ENCODE measurements around the gene NAA60.

DNA sequence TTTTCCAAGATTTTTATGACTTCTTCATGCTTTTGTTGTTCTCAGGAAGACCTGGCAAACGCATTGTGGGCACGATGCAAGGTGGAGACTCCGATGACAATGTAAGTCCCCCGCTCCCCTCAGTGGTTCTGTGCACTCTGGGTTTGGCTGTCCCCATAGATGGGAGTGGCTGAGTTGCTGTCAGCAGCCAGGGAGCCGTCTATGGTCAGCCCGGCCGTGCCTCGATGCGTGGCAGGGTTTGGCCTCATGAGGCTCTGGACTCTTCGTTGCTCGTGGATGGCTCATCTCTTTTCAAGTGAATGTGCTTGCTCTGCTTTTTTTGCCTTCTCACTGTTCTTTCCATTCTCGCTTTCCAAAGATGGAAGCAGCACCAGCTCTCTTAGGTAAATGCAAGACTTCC, 89.3 kb downstream of the NAA60 start:
- TF ChIP-seq, protein P1, sequence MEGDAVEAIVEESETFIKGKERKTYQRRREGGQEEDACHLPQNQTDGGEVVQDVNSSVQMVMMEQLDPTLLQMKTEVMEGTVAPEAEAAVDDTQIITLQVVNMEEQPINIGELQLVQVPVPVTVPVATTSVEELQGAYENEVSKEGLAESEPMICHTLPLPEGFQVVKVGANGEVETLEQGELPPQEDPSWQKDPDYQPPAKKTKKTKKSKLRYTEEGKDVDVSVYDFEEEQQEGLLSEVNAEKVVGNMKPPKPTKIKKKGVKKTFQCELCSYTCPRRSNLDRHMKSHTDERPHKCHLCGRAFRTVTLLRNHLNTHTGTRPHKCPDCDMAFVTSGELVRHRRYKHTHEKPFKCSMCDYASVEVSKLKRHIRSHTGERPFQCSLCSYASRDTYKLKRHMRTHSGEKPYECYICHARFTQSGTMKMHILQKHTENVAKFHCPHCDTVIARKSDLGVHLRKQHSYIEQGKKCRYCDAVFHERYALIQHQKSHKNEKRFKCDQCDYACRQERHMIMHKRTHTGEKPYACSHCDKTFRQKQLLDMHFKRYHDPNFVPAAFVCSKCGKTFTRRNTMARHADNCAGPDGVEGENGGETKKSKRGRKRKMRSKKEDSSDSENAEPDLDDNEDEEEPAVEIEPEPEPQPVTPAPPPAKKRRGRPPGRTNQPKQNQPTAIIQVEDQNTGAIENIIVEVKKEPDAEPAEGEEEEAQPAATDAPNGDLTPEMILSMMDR (conservative IDR thresholded peaks at IDR 0.05): no peak
- TF ChIP-seq EZH2 (IDR thresholded peaks at IDR 0.05; ENCODE audit: low read depth): no peak

Data from PC-9 (cell line).